ENCODE data around the gene JSRP1.

Gene JSRP1, protein sequence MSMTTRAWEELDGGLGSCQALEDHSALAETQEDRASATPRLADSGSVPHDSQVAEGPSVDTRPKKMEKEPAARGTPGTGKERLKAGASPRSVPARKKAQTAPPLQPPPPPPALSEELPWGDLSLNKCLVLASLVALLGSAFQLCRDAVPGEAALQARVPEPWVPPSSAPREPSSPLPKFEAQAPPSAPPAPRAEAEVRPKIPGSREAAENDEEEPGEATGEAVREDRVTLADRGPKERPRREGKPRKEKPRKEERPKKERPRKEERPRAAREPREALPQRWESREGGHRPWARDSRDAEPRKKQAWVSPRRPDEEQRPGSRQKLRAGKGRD

DNA sequence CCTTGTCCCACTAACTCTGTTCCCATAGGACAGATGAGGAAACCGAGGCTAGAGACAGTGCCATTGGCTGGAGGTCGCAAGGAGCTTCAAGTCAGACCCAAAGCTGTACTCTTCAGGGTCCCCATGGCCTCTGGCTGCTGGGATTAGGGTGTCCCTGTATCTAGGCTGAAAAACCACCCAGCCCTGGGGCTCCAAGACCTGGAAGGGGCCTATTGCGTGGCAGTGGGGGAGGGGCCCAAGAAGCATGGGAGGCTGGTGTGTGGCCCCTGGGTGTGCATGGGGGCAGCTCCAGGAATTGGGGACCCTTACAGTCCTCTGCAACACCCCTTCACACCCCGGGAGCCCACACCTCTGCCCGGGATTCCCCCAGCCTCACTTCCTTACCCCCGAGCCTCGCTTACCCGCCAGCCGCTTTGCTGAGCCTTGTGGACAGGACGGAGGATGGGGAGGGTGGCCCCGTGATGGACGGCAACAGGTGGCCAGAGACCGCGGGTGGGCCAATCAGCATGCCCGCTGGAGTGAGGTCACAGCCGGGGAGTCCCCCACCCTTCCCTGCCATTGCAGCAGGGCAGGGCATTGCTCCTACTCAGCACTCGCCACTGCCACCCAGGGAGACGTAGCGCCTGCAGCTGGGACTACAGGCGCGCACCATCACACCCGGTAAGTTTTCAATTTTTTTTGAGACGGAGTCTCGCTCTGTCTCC lies at the start of gene JSRP1:
Gene JSRP1, minus strand, starts transcription at position 436 of the 704 bp plus-strand sequence. CDS start 1,103 bp downstream, outside the sequence.
- DNase-seq = peak; percentile 46
- Mint-ChIP-seq H3K36me3 (no peaks in the 10 kb centered on the region), H3K27me3 (peaks cover 41% of the 10 kb centered on the region), H3K27ac (peak within 1 kb of the TSS; percentile 99), H3K9me3 (no peaks in the 10 kb centered on the region), H3K4me3 (peak within 1 kb of the TSS; percentile 12), H3K4me1 (peaks cover 56% of the 10 kb centered on the region)
- CTCF ChIA-PET = no interaction called here

DNA sequence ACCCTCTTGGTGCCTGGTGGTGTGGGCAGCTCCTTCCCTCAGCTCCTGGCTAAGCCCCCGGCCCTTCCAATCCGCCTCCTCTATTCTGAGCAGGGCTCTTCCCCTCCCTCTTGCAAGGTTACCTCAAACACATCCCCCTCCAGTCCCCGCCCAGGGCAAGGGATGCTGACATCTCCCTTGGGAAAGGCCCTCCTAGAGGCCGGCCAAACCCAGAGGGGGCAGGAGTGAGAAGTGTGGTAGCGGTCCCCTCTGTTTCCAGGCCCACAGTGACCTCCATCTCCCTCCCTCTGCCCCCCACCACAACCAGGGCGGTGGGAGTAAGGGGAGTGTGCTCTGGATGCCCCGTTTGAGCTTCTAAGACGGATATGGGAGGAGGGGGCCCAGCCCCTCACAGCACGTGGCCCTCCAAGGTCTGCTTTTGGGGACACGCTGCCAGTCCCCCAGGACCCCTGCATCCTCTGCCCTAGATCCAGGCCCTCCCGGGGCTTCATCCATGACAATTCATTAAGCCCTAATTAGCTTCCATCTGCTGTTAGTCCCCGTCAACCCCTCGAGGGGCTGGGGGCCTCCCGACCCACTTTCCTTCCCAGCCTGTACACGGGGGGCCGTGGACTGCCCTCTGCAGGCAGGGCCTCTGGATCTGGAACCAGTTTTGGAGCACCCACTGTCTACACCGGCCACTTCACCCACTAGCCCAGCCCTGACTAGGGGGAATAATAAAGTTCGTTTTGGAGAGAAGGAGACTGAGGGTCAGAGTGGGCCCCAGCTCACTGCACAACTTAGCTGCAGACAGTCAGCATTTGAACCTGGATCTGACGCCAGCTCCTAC lies 49.4 kb upstream of the JSRP1 start:
- Mint-ChIP-seq H3K36me3 (no peaks in the 10 kb centered on the region), H3K27me3 (peaks cover 97% of the 10 kb centered on the region), H3K27ac (no peak overlapping the region), H3K9me3 (no peaks in the 10 kb centered on the region), H3K4me1 (peaks cover 7% of the 10 kb centered on the region), H3K4me3 (no peak overlapping the region)
- CTCF ChIA-PET = no interaction called here
- DNase-seq = no peak

DNA sequence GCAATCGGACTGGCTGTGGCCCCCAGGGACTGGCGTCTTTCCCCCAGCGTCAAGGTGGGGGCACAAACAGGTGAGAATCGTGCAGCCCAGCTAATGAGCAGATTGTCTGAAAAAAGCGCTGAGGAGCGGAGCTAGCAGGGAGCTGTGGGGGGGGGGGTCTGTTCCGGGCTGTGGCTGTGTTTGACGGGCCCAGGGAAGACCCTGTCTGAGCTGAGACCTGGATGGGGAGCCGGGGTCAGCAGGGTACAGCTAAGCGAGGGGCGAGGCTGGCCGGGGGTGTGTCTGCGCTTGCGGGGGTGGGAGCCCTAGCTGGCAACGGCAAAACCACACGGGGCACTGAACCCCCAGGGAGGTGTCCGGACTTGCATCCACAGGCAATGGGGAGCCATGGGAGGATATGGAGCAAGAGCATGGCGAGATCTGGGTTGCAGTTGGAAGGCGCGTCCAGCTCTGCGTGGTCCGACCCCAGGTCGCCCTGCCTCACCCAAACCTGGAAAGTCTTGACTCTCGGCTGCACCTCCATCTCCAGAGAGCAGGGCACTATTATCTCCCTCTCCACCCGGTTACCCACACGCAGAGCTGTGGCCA lies 47.1 kb upstream of the JSRP1 start:
- H3K4me1 Mint-ChIP-seq = peaks cover 4% of the 10 kb centered on the region
- H3K4me3 Mint-ChIP-seq = no peak overlapping the region
- CTCF ChIA-PET = interaction anchor here (1.4 kb wide), 1 partner anchor 45 kb away, joined by 3 read pairs; no protein-coding TSS in a partner anchor
- H3K27ac Mint-ChIP-seq = no peak overlapping the region
- no peak for DNase-seq
- no peaks in the 10 kb centered on the region for H3K9me3 Mint-ChIP-seq
- no peaks in the 10 kb centered on the region for H3K36me3 Mint-ChIP-seq
- peaks cover 80% of the 10 kb centered on the region for H3K27me3 Mint-ChIP-seq

DNA sequence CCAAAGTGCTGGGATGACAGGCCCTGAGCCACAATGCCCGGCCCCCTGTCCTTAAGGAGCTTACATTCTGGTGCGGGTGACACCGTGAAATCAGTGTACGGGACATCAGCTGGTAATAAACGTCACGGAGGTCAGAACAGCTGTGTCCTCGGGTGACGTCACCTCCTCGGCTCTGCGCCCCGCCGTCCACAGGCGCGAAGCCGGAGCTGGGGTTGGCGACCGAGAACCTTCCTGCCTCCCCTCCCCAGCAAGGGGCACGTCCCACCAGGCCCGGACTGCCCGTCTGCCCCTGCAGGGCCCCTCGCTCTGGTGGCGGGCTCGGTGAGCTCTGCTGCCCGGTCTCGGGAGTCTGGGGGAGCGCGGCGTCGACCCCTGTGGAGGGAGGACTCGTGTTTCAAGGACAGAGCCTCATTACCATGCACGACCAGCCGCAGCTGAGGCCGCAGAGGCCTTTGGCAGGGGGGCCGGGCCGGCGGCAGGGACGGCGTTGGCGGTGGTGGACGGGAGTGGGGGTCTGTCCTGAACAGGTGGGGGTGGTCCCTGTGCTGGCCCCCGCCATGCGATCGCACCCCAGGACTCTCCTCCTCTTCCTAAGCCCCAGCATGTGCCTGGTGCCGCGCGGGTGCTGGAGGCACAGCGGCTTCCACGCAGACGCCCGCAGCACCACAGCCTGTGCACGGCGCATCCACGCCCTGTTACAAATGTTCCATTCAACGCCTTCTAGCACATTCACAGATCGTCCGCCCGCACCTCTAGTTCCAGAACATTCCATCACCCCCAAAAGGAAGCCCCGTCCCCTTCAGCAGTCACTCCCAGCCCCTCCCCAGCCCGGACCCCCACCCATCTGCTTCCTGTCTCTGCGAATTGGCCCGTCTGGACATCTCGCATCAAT lies 46.3 kb upstream of the JSRP1 start:
- CTCF ChIA-PET = interaction anchor here (1.4 kb wide), 1 partner anchor 44 kb away, joined by 3 read pairs; no protein-coding TSS in a partner anchor
- Mint-ChIP-seq H3K9me3 (no peaks in the 10 kb centered on the region), H3K27me3 (peaks cover 74% of the 10 kb centered on the region), H3K36me3 (no peaks in the 10 kb centered on the region), H3K27ac (no peak overlapping the region), H3K4me1 (peaks cover 4% of the 10 kb centered on the region), H3K4me3 (no peak overlapping the region)
- DNase-seq = no peak

DNA sequence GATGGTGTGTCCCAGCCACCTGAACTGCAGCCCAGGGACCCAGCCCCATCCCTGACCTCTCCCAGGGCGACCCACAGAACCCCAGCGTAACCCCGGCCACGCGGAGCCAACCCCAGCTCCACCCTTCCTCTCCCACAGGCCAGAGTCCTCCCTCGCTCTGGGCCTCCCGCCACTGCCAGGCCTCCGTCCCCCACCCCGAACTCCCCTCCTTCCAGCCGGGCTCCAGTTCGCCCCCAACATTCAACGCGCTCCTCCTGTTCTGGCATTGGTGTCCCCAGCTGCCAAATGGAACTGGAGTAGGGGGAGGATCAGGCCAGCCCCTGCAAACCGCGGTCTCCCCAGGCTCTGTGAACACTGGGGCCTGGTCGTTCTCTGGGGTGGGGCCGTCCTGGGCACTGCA lies 44.3 kb upstream of the JSRP1 start:
- H3K9me3 Mint-ChIP-seq = no peaks in the 10 kb centered on the region
- no peak overlapping the region for H3K4me3 Mint-ChIP-seq
- no peak for DNase-seq
- no peak overlapping the region for H3K27ac Mint-ChIP-seq
- peaks cover 4% of the 10 kb centered on the region for H3K4me1 Mint-ChIP-seq
- CTCF ChIA-PET = no interaction called here
- H3K36me3 Mint-ChIP-seq = peaks cover 2% of the 10 kb centered on the region
- peaks cover 53% of the 10 kb centered on the region for H3K27me3 Mint-ChIP-seq

DNA sequence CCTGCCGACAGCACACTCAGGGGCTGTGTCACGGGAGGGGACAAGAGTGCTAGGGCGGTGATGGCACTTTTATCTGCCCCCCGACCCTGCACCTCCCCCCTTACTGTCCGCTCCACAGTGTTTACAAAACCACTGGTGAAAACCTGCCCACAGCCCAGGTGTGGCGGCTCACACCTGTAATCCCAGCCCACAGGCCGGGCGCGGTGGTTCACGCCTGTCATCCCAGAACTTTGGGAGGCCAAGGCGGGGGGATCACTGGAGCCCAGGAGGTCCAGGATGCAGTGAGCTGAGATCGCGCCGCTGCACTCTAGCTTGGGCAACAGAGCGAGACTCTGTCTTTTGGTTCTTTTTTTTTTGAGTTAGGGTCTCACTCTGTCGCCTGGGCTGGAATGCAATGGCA lies 39.9 kb upstream of the JSRP1 start:
- Mint-ChIP-seq H3K9me3 (no peaks in the 10 kb centered on the region), H3K4me3 (no peak overlapping the region), H3K36me3 (peaks cover 21% of the 10 kb centered on the region), H3K4me1 (peaks cover 17% of the 10 kb centered on the region), H3K27ac (no peak overlapping the region), H3K27me3 (peaks cover 10% of the 10 kb centered on the region)
- no peak for DNase-seq
- CTCF ChIA-PET = no interaction called here

DNA sequence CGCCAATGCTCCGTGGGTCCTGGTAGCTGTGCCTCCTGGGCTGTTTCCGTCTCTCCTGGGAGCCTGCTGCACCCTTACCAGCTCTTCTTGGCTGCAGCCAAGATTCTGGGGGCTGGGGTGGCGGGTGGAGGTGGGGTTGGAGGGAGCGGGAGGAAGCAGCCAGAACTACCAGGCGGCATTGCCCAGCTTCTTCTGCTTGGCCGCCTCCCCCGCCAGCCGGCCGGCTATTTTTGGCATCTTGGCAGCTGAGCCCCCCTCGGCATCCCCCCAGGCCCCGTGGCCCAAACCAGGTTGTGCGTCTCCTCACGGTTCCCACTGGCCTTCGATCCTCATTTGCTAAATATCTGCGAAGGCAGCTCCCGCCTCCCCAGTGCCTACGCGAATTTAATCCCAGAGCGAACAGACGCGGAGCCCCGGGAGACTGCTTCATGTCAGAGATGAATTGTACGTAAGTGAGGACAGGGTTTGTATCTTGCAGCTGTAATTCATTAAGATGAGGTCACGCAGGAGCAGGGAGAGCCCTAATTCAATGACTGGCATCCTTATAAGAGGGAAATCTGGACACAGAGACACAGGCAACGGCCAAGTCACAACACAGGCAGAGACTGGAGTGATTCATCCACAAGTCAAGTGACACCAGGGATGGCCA lies 38.6 kb upstream of the JSRP1 start:
- no peaks in the 10 kb centered on the region for H3K9me3 Mint-ChIP-seq
- peaks cover 25% of the 10 kb centered on the region for H3K4me1 Mint-ChIP-seq
- peaks cover 7% of the 10 kb centered on the region for H3K27me3 Mint-ChIP-seq
- no peak for DNase-seq
- no peak overlapping the region for H3K4me3 Mint-ChIP-seq
- CTCF ChIA-PET = interaction anchor here (1.3 kb wide), 1 partner anchor 95 kb away, joined by 3 read pairs; no protein-coding TSS in a partner anchor
- peaks cover 27% of the 10 kb centered on the region for H3K36me3 Mint-ChIP-seq
- no peak overlapping the region for H3K27ac Mint-ChIP-seq

DNA sequence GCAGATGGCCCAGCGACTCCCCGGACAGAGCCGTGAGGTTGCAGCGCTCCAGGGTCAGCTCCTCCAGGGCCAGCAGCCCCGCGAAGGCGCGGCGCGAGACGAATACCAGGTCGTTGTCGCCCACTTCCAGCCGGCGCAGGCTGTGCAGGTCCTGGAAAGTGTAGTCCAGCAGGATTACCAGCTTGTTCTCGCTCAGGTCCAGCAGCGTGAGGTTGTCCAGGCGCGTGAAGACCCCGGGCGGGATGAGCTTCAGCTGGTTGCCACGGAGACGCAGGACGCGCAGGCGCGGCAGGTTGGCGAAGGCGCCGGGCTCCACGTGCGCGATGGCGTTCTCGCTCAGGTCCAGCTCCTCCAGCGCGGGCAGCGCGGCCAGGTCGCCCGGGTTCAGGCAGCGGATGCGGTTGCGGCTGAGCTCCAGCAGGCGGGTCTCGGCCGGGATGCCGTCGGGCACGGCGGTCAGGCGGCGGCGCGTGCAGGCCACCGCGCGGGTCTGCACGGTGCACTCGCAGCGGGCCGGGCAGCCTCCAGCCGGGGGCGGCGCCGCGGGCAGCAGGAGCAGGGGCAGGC lies 35.1 kb upstream of the JSRP1 start:
- Mint-ChIP-seq H3K9me3 (no peaks in the 10 kb centered on the region), H3K36me3 (peaks cover 28% of the 10 kb centered on the region)

DNA sequence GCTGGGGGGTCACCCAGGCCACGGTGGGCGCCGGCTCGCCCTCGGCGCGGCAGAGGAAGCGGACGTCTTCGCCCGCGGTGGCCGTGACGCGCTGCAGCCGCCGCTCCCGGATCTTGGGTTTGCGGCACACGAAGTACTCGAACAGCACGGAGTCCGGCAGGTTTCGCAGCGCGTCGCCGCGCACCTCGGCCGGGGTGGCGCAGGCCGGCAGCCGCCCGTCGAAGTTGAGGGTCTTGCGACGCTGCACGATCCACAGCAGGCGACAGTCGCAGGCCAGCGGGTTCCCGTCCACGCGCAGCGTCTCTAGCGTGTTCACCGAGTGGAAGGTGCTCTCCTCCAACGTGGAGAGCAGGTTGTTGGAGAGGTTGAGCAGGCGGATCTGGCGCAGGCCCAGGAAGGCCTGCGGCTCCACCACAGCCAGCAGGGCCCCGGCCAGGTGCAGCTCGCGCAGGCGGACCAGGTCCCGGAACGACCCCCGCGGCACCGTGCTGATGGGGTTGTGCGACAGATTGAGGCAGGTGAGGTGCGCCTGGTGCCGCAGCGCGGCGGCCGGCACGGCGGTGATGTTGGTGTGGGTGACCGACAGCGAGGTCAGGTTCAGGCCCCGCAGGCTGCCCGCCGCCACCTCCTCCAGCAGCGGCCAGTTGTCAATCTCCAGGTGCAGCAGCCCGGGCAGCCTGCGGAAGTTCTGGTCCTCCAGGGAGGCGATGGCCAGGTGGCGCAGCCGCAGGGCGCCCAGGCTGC lies 34.4 kb upstream of the JSRP1 start:
- Mint-ChIP-seq H3K9me3 (no peaks in the 10 kb centered on the region), H3K27me3 (peaks cover 36% of the 10 kb centered on the region), H3K4me1 (peaks cover 42% of the 10 kb centered on the region), H3K4me3 (peak overlapping the region; percentile 80), H3K27ac (peak overlapping the region; percentile 91), H3K36me3 (peaks cover 27% of the 10 kb centered on the region)
- DNase-seq = peak; percentile 53
- CTCF ChIA-PET = interaction anchor here (1.0 kb wide), 1 partner anchor 102 kb away, joined by 4 read pairs; no protein-coding TSS in a partner anchor

More for the DNA sequence above, 35.1 kb upstream of the JSRP1 start:
- Mint-ChIP-seq H3K27ac (peak overlapping the region; percentile 91), H3K4me1 (peaks cover 42% of the 10 kb centered on the region), H3K27me3 (peaks cover 32% of the 10 kb centered on the region), H3K4me3 (peak overlapping the region; percentile 80)
- no peak for DNase-seq
- CTCF ChIA-PET = interaction anchor here (1.0 kb wide), 1 partner anchor 101 kb away, joined by 4 read pairs; no protein-coding TSS in a partner anchor

DNA sequence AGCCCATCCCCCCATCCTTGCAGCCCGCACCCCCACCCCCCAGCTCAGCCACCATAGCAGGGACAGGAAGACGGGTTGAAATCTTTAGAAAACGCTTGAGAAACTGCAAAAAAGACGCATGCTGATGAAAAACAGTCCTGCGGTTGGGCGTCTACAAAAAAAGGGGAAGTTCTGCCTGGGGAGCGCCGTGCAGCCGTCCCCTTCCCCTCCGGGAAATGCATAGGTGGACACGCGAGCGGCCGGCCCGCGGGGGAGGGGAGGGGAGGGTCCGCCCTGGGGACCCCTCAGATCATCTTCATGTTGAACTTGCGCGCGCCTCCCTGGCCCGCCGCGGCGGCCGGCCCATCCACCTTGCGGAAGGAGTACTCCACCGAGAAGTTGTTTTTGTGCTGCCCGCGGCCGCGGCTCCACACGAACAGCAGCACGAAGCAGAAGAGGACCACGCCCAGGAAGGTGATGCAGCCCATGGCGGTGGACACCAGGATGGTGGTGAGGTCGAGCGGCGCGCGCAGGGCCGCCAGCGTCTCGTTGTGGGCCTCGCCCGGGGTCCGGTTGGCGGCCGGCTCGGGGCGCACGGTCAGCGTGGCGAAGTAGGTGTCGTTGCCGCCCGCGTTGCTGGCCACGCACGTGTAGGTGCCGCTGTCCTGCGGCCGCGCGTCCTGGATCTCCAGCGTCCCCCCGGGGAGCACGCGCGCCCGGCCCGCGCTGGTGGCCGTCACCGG lies 33.7 kb upstream of the JSRP1 start:
- Mint-ChIP-seq H3K36me3 (peaks cover 20% of the 10 kb centered on the region), H3K4me1 (peaks cover 40% of the 10 kb centered on the region), H3K27me3 (peaks cover 40% of the 10 kb centered on the region), H3K27ac (peak overlapping the region; percentile 99), H3K4me3 (peak overlapping the region; percentile 92), H3K9me3 (no peaks in the 10 kb centered on the region)
- peak; percentile 86 for DNase-seq
- CTCF ChIA-PET = interaction anchor here (1.4 to 1.8 kb wide), 3 partner anchors 28 to 103 kb away, joined by 3 to 4 read pairs (median 4); partner anchors contain the start of gene PLEKHJ1

Measured in activated naive CD4-positive, alpha-beta T cell treated with anti-CD3 and anti-CD28 coated beads, Interleukin-2, amount 10 ng/mL, durations not matched to agents 7 days and 5 days (primary cell).